Fibroblast of peridontal ligament (primary cell): Measurements from ENCODE around the gene PTPRQ.
"Not testable (repeated sequence)": the region's sequence is repeated elsewhere in the genome, so short reads cannot be mapped to it uniquely, and the experiment has no call there.

Source experiments
- DNase-seq: peaks from one replicate; pipeline ENCODE4 v3.0.0-alpha.2; 2010; ENCODE audit errors: extremely low read depth

PTPRQ gene

DNA sequence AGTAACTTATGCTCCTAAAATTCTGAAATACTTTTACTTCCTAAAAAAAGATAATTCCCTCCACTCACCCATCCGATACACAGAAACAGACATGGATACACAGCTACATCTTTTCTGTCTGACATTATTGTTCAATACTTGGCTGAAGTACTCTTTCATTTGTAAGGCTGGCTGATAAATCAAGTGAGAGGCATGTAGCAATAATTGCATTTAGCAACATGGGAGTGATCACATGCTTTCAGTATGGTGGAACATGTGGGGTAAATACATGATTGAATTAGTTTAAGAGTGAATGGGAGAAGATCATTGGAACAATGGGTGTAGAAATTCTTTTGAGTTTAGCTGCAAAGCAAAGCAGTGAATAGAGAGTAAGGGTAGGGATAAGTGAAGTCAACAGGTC is 25.6 kb downstream of the PTPRQ start:
- DNase-seq: peak; percentile 46

DNA sequence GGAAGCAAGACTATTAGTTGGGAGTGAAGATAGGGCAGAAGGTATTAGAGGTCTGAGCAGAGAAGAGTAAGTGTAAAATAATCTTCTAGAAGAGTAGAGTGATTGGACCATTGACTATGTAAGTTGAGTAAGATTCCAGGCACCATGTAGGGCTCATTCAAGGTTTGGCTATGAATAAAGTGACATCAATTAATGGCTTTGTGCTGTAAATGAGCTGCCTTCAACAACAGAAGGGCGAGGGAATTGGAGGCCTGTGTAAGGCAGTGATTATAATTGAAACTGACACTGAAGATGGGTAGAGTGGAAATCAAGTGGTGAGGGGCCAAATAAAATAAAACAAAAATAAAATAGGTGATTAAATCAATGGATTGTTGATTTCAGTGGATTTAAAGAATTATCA is 26.4 kb downstream of the PTPRQ start:
- no peak for DNase-seq

DNA sequence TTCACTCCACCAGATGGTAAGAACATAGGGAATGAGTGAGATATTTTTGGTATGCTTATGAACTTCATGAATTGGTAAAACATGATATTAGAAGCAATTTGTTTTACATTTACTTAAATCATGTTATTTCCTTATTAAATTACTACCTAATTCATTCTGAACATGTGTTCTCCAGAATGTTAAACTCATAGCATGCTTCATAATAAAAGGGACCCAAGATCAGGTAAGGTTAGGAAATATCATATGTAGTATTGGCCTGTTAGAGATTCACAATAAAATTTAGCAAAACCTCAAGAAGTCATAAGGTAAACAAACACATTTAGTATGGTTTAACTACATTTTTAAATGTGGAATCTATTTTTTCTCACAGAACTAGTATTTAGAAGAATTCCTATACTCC is 28.2 kb downstream of the PTPRQ start:
- DNase-seq: peak; percentile 67

DNA sequence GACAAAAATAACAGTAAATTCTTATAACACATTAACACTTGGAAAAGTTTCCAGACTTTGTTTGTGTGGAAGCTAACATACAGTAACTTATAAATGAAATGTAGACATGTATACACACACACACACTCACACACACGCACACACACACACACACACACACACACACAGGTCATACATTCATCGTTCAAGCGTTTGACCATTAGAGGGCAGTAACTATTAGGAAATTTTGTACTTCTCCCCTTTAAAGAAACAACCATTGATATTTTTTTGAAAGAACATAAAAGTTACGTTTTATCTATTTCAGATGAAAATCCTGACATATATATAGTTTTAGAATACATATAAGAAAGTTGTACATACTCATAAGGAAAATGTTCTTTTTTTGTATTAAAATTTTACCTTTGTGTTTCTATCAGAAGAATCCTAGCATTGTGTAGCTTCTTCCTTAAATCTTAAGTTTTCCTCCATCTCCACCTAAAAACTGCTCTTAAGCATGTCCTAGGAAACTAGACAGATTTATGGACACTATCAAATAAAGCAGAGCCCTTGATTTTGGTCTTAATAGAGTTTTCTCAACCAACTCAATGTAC is 29.0 kb downstream of the PTPRQ start:
- peak; percentile 90 for DNase-seq

DNA sequence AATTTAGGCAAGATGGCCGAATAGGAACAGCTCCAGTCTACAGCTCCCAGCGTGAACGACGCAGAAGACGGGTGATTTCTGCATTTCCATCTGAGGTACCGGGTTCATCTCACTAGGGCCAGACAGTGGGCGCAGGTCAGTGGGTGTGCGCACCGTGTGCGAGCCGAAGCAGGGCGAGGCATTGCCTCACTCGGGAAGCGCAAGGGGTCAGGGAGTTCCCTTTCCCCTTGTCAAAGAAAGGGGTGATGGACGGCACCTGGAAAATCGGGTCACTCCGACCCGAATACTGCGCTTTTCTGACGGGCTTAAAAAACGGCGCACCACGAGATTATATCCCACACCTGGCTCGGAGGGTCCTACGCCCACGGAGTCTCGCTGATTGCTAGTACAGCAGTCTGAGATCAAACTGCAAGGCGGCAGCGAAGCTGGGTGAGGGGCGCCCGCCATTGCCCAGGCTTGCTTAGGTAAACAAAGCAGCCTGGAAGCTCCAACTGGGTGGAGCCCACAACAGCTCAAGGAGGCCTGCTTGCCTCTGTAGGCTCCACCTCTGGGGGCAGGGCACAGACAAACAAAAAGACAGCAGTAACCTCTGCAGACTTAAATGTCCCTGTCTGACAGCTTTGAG is 33.6 kb downstream of the PTPRQ start:
- DNase-seq: not testable (repeated sequence)

DNA sequence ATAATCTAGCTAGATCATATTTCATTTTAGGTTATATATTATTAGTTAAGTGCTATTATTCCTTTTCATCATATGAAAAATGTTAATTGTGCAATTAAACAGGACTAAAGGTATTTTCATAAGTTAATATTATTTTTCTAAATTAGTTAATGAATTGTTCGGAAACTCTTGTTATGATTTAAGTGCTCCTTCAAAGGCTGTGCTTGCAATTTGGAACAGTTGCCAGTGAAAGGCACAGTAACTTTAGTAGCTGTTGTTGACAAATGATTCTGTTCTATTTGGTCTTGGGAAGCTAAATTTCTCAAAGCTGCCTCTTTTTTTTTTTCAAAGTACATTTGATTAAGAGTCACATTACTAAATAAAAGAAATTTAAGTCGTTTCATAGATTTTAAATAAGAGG is 40.7 kb downstream of the PTPRQ start:
- no peak for DNase-seq

DNA sequence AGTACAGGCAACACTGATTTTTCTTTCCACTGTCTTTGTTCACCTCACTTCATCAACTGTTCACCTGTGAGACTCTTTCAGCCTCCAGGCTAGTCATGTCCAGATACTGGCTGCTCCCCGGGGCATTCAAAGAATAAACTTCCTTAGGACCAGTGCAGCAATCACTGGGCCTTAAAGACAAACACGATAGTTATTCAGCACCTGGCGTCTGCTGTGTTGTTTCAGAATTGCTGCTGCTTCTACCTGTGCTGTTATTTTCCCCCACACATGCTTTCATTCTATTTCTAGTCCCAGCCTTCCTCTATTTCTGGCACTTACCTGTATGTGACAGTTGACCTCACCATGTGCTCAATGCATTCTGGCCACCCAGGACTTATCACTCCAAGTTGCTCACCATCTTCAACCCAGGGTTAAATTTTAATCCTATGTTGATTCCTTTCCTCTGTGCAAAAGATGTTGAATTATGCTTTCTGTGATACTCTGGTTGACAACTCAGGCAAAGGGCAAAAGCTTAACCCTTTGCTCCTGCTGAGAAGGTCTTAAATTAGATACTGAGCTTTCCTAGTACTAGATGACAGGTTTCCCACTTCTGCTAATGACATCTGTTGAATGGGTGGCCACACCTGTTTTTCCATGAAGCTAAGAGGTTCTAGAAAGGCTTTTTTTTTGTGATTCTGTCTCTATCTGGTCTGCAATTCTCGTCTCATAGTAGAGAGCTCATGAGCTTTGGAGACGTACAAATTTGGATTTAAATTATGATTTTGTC is 41.4 kb downstream of the PTPRQ start:
- no peak for DNase-seq

DNA sequence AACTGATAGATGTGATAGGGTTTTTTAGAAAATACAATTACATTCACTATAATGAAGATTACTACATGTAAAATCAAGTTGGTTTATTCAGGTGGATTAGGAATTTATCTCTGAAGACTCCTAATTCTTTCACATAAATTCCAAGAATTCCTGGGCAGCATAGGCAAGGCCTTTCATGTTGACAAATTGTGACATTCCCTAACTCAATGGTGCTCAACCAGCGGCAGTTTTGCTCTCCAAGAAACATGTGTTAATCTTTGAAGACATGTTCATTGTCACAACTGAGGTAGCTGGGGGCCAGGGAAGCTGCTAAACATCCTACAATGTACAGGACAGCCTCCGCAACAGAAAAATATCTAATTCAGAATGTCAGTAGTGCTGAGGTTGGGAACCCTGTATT is 46.3 kb downstream of the PTPRQ start:
- DNase-seq: no peak

DNA sequence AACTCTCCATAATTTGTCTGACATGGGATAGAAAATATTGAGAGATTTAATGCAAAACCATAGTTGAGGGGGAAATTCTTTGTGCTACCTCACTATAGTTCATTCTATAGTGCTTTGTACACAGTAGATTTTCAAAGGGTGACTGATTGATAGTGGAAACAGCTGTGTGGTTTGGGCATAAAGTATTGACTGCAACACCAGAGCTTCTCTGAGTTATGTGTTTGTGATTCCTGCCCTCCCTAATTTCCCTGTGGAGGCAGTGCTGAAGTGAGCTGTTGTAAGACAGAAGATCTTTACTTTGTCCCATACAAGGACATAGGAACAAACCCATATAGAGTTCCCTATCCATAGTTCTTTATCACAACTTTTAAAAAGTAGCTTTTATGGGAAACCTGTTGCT is 47.1 kb downstream of the PTPRQ start:
- peak; percentile 42 for DNase-seq

DNA sequence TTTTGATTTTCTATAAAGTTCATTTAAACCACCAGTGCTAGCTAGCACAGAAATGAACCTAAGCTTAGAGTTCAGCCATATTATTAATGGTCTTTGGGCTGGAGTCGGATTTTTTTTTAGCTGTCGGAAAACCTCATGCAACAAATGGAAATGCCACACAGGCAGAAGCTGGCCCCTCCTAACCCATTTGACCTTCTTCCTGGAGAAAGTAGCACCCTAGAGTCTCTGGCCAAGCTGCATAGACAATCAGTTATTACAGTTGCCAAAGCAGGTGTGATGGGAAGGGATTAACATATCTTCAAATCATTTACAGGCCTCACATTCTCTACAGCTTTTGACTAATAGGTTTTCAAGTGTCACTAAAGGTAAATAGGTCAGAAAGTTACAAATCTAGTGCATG is 49.4 kb downstream of the PTPRQ start:
- no peak for DNase-seq

DNA sequence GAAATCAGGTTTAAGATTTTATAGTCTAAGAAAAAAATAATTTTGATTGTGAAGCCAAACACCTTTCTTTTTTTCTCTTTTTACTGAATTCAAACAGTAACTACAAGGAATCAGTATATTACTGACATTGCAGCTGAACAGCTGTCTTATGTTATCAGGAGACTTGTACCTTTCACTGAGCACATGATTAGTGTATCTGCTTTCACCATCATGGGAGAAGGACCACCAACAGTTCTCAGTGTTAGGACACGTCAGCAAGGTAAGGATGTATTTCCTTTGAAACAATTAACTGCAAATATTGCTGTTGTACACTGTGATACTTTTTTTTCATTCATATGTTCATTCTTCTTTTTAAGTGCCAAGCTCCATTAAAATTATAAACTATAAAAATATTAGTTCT is 50.8 kb downstream of the PTPRQ start:
- DNase-seq: no peak

DNA sequence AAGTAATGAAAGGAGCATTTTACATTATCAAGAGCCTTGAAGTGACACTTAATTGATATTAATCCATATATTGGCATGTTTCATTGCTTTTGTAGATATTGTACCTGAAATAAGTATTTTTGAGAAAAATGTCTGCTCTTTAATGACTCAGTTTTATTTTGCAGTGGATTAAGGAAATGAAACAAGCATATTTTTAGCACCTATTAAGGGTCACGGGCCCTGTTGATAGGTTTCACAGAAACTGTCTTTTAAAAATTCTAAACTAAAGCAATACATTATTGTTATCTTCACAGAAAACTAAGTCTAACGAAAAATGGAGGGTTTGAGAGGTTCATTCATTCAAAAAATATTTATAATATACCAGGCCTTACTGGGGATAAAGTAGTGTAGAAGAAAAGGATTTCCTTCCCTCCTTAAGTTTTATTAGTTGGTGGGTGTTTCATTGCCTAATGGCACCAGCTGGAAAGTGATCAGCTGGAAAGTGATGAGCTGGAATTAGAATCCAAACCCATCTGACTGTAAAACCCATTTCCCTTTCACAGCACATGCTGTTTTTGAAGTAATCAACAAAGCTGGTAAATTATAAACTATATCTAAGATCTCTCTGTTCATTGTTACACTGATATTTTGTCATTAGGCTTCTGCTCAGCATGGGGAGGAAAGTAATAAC is 54.2 kb downstream of the PTPRQ start:
- DNase-seq: no peak

DNA sequence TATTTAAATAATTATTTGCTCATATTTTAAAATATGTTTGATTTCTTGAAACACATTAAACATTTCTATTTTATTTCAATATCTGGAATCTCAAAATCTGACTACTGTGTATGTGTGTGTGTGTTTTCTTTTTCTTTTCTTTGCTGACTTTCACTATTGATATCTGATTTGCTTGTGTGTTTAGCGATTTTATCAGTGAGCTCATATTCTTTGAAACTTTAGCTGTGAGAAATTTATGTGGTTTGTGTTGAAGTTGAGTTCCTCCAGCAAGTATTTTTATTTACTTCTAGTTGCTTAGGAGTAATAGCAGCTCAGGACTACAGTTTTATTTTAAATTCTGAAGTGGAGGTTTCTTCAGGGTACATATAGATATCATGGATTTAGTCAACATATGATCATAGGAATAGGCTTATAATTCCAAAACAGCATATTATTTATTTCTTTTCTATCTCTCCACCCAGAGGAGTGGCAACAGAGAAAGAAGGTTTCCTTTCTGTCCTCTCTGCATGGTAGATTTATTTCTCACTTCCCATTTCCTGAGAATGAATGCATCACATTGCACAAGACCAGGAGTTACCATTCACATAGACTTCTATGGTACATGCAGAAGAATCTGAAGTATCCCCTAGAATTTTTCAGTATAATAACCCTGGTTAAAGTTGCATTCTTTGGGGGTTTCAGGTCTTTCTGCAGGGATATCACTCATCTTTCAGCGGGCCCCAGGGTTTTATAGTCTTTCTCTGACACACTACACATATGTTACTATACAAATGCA is 60.5 kb downstream of the PTPRQ start:
- peak; percentile 12 for DNase-seq

DNA sequence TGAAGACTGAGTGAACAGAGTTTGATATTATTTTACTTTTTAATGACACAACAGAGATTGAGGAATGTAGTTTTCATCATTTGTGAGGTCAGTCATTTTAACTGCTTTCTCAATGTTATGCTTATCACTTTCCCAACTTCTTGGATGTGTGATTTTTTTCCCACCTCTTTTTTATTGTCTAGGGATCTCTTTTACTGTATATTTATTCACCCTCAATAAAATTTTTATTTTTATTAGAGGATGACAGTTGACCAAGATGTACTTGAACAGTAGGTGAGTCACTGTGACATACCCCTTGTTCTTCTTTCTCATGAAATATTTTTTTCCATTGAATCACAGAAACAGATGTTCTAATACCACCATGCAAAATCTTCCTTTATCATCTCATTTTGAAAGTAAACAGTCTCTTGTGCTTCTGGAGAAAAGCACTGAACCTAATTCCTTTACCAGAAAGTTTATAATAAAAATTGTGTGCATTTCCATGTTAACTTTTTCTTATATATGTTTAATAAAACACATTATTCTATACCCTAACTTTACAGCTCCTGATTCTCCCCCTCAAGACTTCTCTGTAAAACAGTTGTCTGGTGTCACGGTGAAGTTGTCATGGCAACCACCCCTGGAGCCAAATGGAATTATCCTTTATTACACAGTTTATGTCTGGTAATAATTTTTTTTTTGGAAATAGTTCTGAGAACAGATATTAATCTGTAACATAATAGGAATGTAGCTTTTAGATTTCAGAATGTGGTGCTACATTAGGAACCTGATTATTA is 65.9 kb downstream of the PTPRQ start:
- DNase-seq: peak; percentile 67

DNA sequence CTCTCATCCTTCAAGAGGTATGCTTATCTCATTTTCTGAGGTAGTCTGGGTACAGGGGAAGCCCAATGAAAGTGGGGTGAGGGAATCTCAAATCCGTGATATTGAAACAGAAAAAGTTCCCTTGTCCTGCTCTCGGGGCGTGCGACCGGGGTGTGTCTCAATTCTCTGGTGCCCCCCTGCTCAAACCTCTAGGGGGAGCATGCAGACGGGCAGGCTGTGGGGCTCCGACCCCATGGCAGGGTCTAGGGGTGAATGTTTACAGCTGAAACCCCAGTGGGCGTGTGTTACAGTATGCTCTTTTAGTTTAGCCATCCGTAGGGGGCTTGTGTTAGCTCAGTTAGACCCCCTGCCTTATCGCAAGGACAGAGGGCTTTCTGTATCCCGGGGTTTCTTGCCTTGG is 68.7 kb downstream of the PTPRQ start:
- no peak for DNase-seq

DNA sequence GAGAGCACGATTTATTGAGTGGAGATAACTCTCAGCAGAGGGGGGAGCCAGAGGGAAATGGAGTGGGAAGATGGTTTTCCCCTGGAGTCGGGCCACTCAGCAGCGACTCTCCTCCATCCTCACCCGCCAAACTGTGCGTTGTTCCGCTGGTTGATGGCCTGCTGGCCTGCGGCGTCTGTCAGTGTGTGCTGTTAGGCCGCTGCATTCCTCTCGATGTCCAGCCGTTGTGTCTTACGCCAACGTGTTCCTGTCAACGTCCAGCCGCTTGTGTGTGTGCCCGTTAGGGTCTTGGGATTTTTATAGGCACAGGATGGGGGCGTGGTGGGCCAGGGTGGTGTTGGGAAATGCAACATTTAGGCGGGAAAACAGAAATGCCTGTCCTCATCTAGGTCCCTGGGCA is 69.2 kb downstream of the PTPRQ start:
- DNase-seq: no peak

DNA sequence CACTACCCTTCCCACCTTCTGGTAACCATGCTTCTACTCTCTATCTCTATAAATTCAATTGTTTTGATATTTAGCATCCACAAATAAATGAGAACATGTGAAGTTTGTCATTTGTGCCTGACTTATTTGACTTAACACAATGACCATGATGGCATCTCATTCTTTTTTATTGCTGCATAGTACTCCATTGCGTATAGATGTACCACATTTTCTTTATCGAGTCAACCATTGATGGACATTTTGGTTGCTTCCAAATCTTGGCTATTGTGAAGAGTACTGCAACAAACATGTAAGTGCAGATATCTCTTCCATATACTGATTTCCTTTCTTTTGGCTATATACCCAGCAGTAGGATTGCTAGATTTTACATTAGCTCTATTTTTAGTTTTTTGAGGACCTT is 73.6 kb downstream of the PTPRQ start:
- no peak for DNase-seq

DNA sequence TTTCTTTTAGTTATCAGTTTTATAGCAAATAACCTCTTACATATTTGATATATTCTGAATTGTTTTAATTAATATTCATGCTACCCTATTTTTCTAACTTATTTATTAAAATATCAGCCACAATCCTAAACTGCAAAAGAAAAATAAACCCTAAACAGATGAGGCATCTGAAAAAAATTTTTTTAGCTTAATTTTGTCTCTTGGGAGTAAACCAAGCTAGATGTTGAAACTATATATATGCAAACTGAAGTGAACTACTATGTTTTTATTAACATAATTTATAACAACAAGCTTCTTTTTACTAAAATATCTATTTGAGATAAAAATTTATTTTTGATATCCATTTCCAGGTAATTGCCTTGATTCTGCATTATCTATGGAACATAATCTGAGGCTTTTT is 87.6 kb downstream of the PTPRQ start:
- DNase-seq: peak; percentile 50

DNA sequence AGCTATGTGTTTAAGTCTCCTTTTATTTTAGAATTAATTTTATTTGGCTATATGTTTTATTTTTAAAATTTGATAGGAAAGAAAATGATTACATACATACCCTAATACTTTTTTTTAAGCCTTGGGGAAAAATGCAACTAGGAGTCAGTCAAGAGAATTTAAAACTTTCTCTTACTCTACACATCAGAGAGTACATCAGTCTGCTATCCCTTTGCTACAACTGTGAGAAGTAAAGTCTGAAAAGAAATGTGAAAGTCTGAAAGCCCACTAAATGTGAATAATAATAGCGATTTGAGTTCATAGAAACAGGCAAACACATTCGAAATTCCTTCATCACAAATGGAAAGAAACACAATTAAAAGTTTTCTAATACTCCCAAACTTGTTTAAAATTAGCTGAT is 95.0 kb downstream of the PTPRQ start:
- no peak for DNase-seq

DNA sequence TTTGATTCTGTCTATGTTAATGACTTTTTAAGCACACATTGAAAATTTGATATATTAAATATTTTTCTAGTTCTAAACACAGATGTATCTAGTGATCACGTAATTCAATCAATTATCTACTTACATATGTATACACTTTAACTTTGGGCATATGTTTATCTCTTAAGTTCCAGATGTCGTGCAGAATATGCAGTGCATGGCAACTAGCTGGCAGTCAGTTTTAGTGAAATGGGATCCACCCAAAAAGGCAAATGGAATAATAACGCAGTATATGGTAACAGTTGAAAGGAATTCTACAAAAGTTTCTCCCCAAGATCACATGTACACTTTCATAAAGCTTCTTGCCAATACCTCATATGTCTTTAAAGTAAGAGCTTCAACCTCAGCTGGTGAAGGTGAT is 105.3 kb downstream of the PTPRQ start:
- no peak for DNase-seq

DNA sequence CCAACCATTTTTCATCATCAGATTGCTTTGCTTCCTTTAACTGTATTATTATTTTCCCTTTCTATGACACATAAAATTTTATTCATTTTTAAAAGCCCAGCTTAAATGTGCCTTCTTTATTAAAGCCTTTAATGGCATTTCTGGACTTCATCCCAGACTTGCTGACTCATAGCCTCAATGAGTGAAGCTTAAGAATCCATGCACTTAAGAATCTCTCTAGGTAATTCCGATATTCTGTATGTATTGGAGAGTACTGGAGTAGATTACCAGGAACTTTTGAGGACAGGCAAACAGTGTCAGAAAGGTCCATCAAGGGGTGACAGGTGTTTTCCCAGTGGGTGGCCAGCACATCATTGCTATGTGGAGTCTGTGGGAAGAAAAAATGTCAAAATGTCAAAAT is 107.9 kb downstream of the PTPRQ start:
- DNase-seq: peak; percentile 98
